GM19043 (cell line): Measurements from ENCODE around the gene LCE2B.

Experiments
- ATAC-seq: cut with Tn5 transposase; IDR thresholded peaks from one replicate; pipeline ENCODE4 v1.9.1; 2021; ENCODE audit warnings: low read depth; ENCODE audit not compliant: unreplicated experiment

The LCE2B gene

DNA sequence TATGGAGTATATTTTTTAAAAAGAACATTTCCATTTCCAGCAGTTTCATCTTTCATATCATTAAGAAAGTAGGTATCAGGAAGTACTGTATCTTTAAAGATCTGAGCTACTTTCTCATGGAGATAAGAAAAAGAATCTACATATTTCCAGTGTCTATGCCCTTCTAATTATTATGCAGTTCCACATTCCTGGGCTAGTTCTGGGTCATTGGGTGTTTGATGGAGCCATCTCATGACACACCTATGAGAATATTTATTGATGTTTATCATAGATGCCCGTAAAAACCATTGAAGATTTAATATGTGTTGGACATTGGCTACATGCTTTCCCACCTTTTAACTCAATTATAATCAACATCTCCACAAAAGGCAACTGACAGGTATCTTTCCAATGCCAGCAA, 43.1 kb downstream of the LCE2B start:
- no peak for ATAC-seq

DNA sequence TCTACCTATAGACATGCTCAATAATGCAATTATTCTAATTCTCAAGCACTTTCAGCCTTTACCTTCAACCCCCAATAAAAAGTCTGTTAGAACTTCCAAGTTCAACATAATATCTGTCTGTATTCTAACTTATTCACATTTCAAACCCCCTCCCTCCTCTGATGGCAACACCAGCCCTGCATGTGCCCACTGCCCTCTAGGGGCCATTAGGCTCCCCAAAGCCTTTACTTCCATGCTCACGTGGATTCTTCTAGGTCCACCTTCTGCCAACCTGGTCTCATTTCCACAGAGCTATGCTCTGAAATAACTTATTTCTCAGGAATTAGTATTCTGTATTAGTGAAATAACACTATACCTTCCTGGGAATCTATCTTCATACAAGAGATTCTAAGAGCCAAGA, 49.7 kb downstream of the LCE2B start:
- ATAC-seq, result no peak
